ENCODE measurements around the gene RMC1. TPM values are rescaled to one million over a fixed set of nuclear protein-coding genes. Genes with fewer than 3 reads are reported as not detected.

The RMC1 gene
- total RNA-seq, 1 donor from 2014 or later = 17.7 TPM

DNA sequence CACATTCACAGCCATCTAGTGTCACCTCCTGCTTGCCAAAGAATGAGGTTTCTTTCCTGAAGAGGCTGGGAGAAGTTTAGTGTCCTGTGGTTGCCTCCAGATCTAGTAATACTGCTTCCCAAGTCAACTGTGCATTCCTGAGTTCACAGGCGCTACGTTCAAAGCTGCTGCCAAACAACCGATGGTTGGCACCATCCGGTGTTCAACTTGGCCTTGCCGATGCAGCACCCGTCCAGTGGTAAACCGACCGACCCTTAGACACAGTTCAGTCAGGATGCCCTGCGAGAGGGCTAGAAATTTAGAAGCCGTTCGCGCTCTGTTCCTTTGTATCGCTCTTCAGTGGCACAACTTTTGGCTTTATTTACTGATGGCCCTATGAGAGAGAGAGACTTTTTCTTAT is 28.6 kb downstream of the RMC1 start:
- intact Hi-C loops (cut with DNase I) = no loop called here

DNA sequence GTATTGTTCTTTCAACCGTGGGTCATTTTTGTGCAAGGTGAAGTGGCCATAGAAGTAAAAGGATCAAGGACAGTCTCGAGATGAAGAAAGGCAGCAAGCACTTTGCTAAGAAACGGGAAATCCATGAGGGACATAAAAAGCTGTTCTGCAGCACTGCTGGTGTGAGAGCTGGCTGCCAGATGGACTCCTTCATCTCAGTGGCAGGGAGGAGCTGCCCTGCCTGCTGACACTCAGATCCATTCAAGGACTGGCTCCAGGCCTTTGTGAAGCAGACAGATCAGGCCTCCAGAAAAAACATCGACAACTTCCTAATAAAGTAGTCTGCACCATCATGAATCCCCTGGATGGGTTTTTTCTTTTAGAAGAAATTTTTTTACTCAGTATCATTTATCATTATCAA is 29.5 kb downstream of the RMC1 start:
- peak overlapping the region; percentile 18 for H3K27ac ChIP-seq
- H3K4me1 ChIP-seq = no peaks in the 10 kb centered on the region
- no peak for DNase-seq (ENCODE audit: extremely low spot score in 2 of 2)
- intact Hi-C loops (cut with DNase I) = no loop called here
- TF ChIP-seq POLR2AphosphoS5 (IDR thresholded peaks at IDR 0.05; ENCODE audit: insufficient read depth in 1 of 2, low read depth in 1 of 2) (no peak), POLR2A (IDR thresholded peaks at IDR 0.05) (no peak)
- TF ChIP-seq, protein P1, sequence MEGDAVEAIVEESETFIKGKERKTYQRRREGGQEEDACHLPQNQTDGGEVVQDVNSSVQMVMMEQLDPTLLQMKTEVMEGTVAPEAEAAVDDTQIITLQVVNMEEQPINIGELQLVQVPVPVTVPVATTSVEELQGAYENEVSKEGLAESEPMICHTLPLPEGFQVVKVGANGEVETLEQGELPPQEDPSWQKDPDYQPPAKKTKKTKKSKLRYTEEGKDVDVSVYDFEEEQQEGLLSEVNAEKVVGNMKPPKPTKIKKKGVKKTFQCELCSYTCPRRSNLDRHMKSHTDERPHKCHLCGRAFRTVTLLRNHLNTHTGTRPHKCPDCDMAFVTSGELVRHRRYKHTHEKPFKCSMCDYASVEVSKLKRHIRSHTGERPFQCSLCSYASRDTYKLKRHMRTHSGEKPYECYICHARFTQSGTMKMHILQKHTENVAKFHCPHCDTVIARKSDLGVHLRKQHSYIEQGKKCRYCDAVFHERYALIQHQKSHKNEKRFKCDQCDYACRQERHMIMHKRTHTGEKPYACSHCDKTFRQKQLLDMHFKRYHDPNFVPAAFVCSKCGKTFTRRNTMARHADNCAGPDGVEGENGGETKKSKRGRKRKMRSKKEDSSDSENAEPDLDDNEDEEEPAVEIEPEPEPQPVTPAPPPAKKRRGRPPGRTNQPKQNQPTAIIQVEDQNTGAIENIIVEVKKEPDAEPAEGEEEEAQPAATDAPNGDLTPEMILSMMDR (IDR thresholded peaks at IDR 0.05) = no peak
- H3K36me3 ChIP-seq = peaks cover 0 to 93% of the 10 kb centered on the region in 2 donors
- no peak overlapping the region for H3K4me3 ChIP-seq
- no peaks in the 10 kb centered on the region for H3K9me3 ChIP-seq
- H3K27me3 ChIP-seq = no peaks in the 10 kb centered on the region

More for the DNA sequence above, 28.6 kb downstream of the RMC1 start:
- H3K36me3 ChIP-seq = peaks cover 0 to 94% of the 10 kb centered on the region in 2 donors
- H3K4me3 ChIP-seq = no peak overlapping the region
- peak overlapping the region; percentile 18 for H3K27ac ChIP-seq
- TF ChIP-seq POLR2AphosphoS5 (IDR thresholded peaks at IDR 0.05; ENCODE audit: insufficient read depth in 1 of 2, low read depth in 1 of 2) = no peak
- TF ChIP-seq POLR2A (IDR thresholded peaks at IDR 0.05) = no peak
- TF ChIP-seq, protein P1 (IDR thresholded peaks at IDR 0.05) = no peak
- no peaks in the 10 kb centered on the region for H3K4me1 ChIP-seq
- no peaks in the 10 kb centered on the region for H3K9me3 ChIP-seq
- H3K27me3 ChIP-seq = no peaks in the 10 kb centered on the region
- DNase-seq (ENCODE audit: extremely low spot score in 2 of 2) = no peak

DNA sequence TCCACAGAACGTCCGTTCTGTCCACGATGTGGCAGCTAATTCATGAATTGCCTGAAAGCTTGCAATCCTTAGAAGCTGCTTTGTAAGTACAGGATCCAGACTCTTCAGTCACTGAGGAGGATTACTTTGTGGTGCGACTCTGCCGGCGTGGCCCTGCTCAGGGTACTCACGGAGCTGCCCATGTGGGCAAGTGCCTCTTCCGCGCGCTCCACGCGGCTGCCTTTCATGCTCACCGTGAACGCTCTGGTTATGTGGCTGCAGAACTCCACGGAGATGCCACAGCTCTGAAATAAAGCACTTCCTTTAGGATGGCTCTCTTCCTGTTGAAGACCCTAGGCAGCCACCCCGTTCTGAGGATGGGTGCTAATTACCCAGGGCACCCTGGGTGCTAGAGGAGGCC is 31.0 kb downstream of the RMC1 start:
- no peak for DNase-seq (ENCODE audit: extremely low spot score in 2 of 2)
- Histone ChIP-seq H3K27ac (no peak overlapping the region), H3K27me3 (no peaks in the 10 kb centered on the region), H3K9me3 (no peaks in the 10 kb centered on the region), H3K4me3 (no peak overlapping the region), H3K4me1 (no peaks in the 10 kb centered on the region), H3K36me3 (peaks cover 0 to 99% of the 10 kb centered on the region in 2 donors)
- intact Hi-C loops (cut with DNase I) = no loop called here
- TF ChIP-seq, protein P1 (IDR thresholded peaks at IDR 0.05) = no peak
- TF ChIP-seq POLR2A (IDR thresholded peaks at IDR 0.05) (no peak), POLR2AphosphoS5 (IDR thresholded peaks at IDR 0.05; ENCODE audit: insufficient read depth in 1 of 2, low read depth in 1 of 2) (no peak)

DNA sequence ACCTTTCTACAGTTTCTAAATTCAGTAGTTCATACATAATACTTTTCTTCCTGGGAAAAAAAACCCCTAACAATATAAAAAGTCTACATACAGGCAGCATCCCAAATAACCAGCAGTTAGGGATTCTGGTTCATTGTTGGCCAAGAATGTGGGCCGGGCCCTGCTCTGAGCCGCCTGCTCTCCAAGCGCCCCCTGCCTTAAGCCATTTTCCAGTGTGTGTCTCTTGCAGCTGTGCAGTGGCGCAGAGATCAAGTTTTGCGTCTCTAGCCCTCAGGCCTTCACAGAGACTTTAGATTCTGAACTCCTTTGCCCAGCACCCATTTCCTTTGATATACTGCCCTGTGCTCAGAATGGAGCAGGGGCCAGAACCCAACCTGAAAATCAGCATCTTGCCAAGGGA is 32.9 kb downstream of the RMC1 start:
- no peaks in the 10 kb centered on the region for H3K27me3 ChIP-seq
- DNase-seq (ENCODE audit: extremely low spot score in 2 of 2) = no peak
- H3K27ac ChIP-seq = no peak overlapping the region
- peaks cover 0 to 99% of the 10 kb centered on the region in 2 donors for H3K36me3 ChIP-seq
- H3K4me1 ChIP-seq = no peaks in the 10 kb centered on the region
- H3K4me3 ChIP-seq = no peak overlapping the region
- TF ChIP-seq POLR2A (IDR thresholded peaks at IDR 0.05) (no peak), POLR2AphosphoS5 (IDR thresholded peaks at IDR 0.05; ENCODE audit: insufficient read depth in 1 of 2, low read depth in 1 of 2) (no peak)
- TF ChIP-seq, protein P1 (IDR thresholded peaks at IDR 0.05) = no peak
- H3K9me3 ChIP-seq = no peaks in the 10 kb centered on the region
- intact Hi-C loops (cut with DNase I) = no loop called here

DNA sequence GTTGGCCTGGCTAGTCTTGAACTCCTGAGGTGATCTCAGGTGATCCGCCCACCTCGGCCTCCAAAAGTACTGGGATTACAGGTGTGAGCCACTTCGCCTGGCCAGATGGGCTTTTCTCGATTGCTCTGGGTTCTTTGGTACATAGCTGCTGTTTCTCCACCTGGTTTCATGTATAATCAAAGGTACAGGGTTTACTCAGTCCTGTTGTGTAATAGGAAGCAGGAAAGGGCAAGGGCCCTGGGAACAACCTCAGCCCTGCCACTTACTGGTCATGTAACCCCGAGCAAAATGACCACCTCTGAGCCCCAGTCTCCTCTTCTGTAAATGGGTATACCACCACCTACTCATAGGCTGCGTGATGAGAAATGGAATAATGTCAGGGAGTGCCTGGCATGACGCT is 34.0 kb downstream of the RMC1 start:
- TF ChIP-seq, protein P1 (IDR thresholded peaks at IDR 0.05) = no peak
- TF ChIP-seq POLR2A (IDR thresholded peaks at IDR 0.05) (no peak), POLR2AphosphoS5 (IDR thresholded peaks at IDR 0.05; ENCODE audit: insufficient read depth in 1 of 2, low read depth in 1 of 2) (no peak)
- Histone ChIP-seq H3K4me3 (no peak overlapping the region), H3K36me3 (peaks cover 0 to 99% of the 10 kb centered on the region in 2 donors), H3K27me3 (no peaks in the 10 kb centered on the region), H3K4me1 (no peaks in the 10 kb centered on the region), H3K27ac (no peak overlapping the region), H3K9me3 (no peaks in the 10 kb centered on the region)
- DNase-seq (ENCODE audit: extremely low spot score in 2 of 2) = no peak
- intact Hi-C loops (cut with DNase I) = no loop called here
